SU-DHL-6 (cell line): ENCODE data around the gene RRAD.

Experiments used
- EZH2phosphoT487 ChIP-seq: fragments of 200-600 bp; sonication (generic), shearing (Covaris generic); conservative IDR thresholded peaks from 2 replicates; pipeline ENCODE4 v1.6.1; 2018; ENCODE audit warnings: mild to moderate bottlenecking, antibody characterized with exemption, low read length, moderate library complexity, mixed read lengths
- TF ChIP-seq, protein P1 (sequence below): fragments of 200-600 bp; sonication (generic); IDR thresholded peaks from one replicate; pipeline ENCODE4 v1.5.1; 2017; ENCODE audit warnings: antibody characterized with exemption, mild to moderate bottlenecking, low read length, moderate library complexity; ENCODE audit not compliant: insufficient read depth, poor library complexity, severe bottlenecking

DNA sequence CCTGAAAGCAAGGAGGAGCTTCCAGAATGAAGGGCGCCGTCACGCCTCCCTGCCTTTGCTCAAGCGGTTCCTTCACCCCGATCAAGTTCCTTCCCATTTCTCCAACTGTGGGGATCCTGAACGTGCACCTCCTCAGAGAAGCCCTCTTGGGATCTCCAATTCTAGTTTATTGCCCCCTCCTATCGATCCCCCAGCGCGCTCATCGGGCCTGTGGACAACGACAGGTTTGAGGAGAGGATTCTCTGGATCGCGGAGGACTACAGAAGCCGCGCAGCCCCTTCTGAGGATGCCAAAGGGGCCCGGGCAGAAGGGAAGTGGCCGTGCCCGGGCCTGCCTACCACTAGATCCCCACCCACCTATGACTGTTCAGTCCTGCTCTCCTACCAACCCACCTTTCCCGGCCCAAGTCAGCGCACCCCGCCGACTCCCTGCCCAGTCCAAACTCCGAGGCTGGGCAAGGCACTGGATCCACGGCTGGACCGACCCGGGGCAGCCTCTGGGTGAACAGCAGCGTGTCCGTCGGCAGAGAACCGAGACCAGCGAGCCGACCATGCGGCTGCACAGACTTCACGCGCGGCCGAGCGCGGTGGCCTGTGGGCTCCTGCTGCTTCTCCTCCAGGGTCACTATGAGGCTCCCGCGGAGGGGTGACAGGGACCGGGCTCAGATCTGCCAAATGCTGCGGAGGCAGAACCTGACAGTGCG, 22.9 kb upstream of the RRAD start:
- TF ChIP-seq, protein P1, sequence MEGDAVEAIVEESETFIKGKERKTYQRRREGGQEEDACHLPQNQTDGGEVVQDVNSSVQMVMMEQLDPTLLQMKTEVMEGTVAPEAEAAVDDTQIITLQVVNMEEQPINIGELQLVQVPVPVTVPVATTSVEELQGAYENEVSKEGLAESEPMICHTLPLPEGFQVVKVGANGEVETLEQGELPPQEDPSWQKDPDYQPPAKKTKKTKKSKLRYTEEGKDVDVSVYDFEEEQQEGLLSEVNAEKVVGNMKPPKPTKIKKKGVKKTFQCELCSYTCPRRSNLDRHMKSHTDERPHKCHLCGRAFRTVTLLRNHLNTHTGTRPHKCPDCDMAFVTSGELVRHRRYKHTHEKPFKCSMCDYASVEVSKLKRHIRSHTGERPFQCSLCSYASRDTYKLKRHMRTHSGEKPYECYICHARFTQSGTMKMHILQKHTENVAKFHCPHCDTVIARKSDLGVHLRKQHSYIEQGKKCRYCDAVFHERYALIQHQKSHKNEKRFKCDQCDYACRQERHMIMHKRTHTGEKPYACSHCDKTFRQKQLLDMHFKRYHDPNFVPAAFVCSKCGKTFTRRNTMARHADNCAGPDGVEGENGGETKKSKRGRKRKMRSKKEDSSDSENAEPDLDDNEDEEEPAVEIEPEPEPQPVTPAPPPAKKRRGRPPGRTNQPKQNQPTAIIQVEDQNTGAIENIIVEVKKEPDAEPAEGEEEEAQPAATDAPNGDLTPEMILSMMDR, result no peak
- no peak for TF ChIP-seq EZH2phosphoT487
